GM23248 (cell line): Measurements from ENCODE around the gene ARAP2.

ENCODE experiments used
- EZH2 ChIP-seq: fragments of 200-600 bp; sonication (generic); IDR thresholded peaks from 2 replicates; pipeline ENCODE4 v1.6.1; 2018; ENCODE audit warnings: antibody characterized with exemption, mild to moderate bottlenecking; ENCODE audit not compliant: insufficient read depth, poor library complexity, severe bottlenecking
- EZH2phosphoT487 ChIP-seq: fragments of 200-600 bp; sonication (generic); IDR thresholded peaks from 2 replicates; pipeline ENCODE4 v1.6.1; 2018; ENCODE audit warnings: antibody characterized with exemption, moderate library complexity, mild to moderate bottlenecking, low read depth; ENCODE audit not compliant: insufficient read depth

- TF ChIP-seq EZH2: no peak
- TF ChIP-seq EZH2phosphoT487: no peak
These were observed 46.3 kb upstream of the ARAP2 start for GRCh38 chr4:36290641-36291040.
